ENCODE data around the gene FXR1.
"Not testable (repeated sequence)": the region's sequence is repeated elsewhere in the genome, so short reads cannot be mapped to it uniquely, and the experiment has no call there.

Gene FXR1

GRCh38 chr3:180977498-180977897, 65.0 kb downstream of the FXR1 start:
- Histone ChIP-seq H3K27ac (ENCODE audit: low read depth, low read length) (no peak overlapping the region), H3K4me3 (ENCODE audit: low read depth in 1 of 2, low read length in 2 of 2) (no peak overlapping the region), H3K27me3 (ENCODE audit: control insufficient read depth in 1 of 2, insufficient read depth in 2 of 2, low read length in 2 of 2) (no peaks in the 10 kb centered on the region), H3K36me3 (ENCODE audit: control insufficient read depth in 1 of 2, insufficient read depth in 2 of 2, low read length in 2 of 2) (peaks cover 9 to 25% of the 10 kb centered on the region in 2 donors), H3K9ac (ENCODE audit: low read depth in 1 of 2, low read length in 2 of 2) (no peak overlapping the region), H3K4me1 (ENCODE audit: control insufficient read depth in 1 of 2, insufficient read depth in 2 of 2, low read length in 2 of 2) (no peaks in the 10 kb centered on the region), H3K9me3 (ENCODE audit: control insufficient read depth in 1 of 2, low read length in 2 of 2) (no peaks in the 10 kb centered on the region)

GRCh38 chr3:180979961-180980360, 67.5 kb downstream of the FXR1 start:
- Histone ChIP-seq H3K9ac (ENCODE audit: low read depth in 1 of 2, low read length in 2 of 2) (no peak overlapping the region), H3K36me3 (ENCODE audit: control insufficient read depth in 1 of 2, insufficient read depth in 2 of 2, low read length in 2 of 2) (peaks cover 9 to 32% of the 10 kb centered on the region in 2 donors), H3K27me3 (ENCODE audit: control insufficient read depth in 1 of 2, insufficient read depth in 2 of 2, low read length in 2 of 2) (no peaks in the 10 kb centered on the region), H3K4me3 (ENCODE audit: low read depth in 1 of 2, low read length in 2 of 2) (no peak overlapping the region), H3K27ac (ENCODE audit: low read depth, low read length) (no peak overlapping the region), H3K9me3 (ENCODE audit: control insufficient read depth in 1 of 2, low read length in 2 of 2) (no peaks in the 10 kb centered on the region), H3K4me1 (ENCODE audit: control insufficient read depth in 1 of 2, insufficient read depth in 2 of 2, low read length in 2 of 2) (no peaks in the 10 kb centered on the region)

GRCh38 chr3:180980611-180981010, 68.1 kb downstream of the FXR1 start:
- Histone ChIP-seq H3K9me3 (ENCODE audit: control insufficient read depth in 1 of 2, low read length in 2 of 2) (no peaks in the 10 kb centered on the region), H3K36me3 (ENCODE audit: control insufficient read depth in 1 of 2, insufficient read depth in 2 of 2, low read length in 2 of 2) (peaks cover 9 to 35% of the 10 kb centered on the region in 2 donors), H3K4me3 (ENCODE audit: low read depth in 1 of 2, low read length in 2 of 2) (no peak overlapping the region), H3K4me1 (ENCODE audit: control insufficient read depth in 1 of 2, insufficient read depth in 2 of 2, low read length in 2 of 2) (no peaks in the 10 kb centered on the region), H3K27me3 (ENCODE audit: control insufficient read depth in 1 of 2, insufficient read depth in 2 of 2, low read length in 2 of 2) (no peaks in the 10 kb centered on the region), H3K27ac (ENCODE audit: low read depth, low read length) (no peak overlapping the region), H3K9ac (ENCODE audit: low read depth in 1 of 2, low read length in 2 of 2) (no peak overlapping the region)

DNA sequence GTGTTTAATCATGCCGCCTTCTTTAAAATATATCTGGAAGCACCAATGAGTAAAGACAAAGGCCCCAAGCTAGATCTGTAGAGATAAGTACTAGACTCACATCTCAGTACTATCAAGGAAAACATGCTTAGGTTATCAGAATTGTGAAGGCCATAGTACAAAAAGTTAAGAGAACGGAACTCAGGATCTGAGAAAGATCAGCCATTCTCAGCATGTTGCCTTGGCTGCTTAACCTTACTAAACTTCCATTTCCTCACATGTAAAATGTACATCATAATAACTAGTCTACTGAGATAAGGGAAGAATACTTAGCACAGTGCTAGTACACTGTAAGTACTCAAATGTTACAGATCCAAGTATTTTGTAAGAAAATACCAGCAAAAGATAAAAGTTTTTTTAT, 69.4 kb downstream of the FXR1 start:
- Histone ChIP-seq H3K36me3 (ENCODE audit: control insufficient read depth in 1 of 2, insufficient read depth in 2 of 2, low read length in 2 of 2) (peaks cover 9 to 36% of the 10 kb centered on the region in 2 donors), H3K4me3 (ENCODE audit: low read depth in 1 of 2, low read length in 2 of 2) (no peak overlapping the region), H3K27me3 (ENCODE audit: control insufficient read depth in 1 of 2, insufficient read depth in 2 of 2, low read length in 2 of 2) (no peaks in the 10 kb centered on the region), H3K9ac (ENCODE audit: low read depth in 1 of 2, low read length in 2 of 2) (no peak overlapping the region), H3K9me3 (ENCODE audit: control insufficient read depth in 1 of 2, low read length in 2 of 2) (no peaks in the 10 kb centered on the region), H3K27ac (ENCODE audit: low read depth, low read length) (no peak overlapping the region), H3K4me1 (ENCODE audit: control insufficient read depth in 1 of 2, insufficient read depth in 2 of 2, low read length in 2 of 2) (no peaks in the 10 kb centered on the region)

GRCh38 chr3:180983136-180983535, 70.7 kb downstream of the FXR1 start:
- no peak overlapping the region for H3K27ac ChIP-seq (ENCODE audit: low read depth, low read length)
- no peak overlapping the region for H3K4me3 ChIP-seq (ENCODE audit: low read depth in 1 of 2, low read length in 2 of 2)

DNA sequence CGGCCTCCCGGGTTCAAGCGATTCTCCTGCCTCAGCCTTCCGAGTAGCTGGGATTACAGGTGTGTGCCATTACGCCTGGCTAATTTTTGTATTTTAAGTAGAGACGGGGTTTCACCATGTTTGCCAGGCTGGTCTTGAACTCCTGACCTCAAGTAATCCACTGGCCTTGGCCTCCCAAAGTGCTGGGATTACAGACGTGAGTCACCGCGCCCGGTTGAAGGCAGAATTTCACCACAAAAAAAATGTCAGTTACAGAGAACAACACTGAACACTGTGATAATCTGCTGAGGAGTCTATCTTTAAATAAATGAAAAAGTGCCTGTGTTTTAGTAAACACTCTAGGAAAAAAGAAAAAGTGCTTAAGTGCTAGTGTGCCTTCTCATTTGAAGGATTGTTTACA, 73.9 kb downstream of the FXR1 start:
- H3K36me3 ChIP-seq (ENCODE audit: control insufficient read depth in 1 of 2, insufficient read depth in 2 of 2, low read length in 2 of 2): peaks cover 4 to 26% of the 10 kb centered on the region in 2 donors
- H3K9me3 ChIP-seq (ENCODE audit: control insufficient read depth in 1 of 2, low read length in 2 of 2); H3K27me3 ChIP-seq (ENCODE audit: control insufficient read depth in 1 of 2, insufficient read depth in 2 of 2, low read length in 2 of 2); H3K4me1 ChIP-seq (ENCODE audit: control insufficient read depth in 1 of 2, insufficient read depth in 2 of 2, low read length in 2 of 2); H3K27ac ChIP-seq (ENCODE audit: low read depth, low read length); H3K9ac ChIP-seq (ENCODE audit: low read depth in 1 of 2, low read length in 2 of 2); H3K4me3 ChIP-seq (ENCODE audit: low read depth in 1 of 2, low read length in 2 of 2): not testable (repeated sequence)

More at GRCh38 chr3:180983136-180983535, 70.7 kb downstream of the FXR1 start:
- Histone ChIP-seq H3K9me3 (ENCODE audit: control insufficient read depth in 1 of 2, low read length in 2 of 2) (no peaks in the 10 kb centered on the region), H3K36me3 (ENCODE audit: control insufficient read depth in 1 of 2, insufficient read depth in 2 of 2, low read length in 2 of 2) (peaks cover 9 to 38% of the 10 kb centered on the region in 2 donors), H3K27me3 (ENCODE audit: control insufficient read depth in 1 of 2, insufficient read depth in 2 of 2, low read length in 2 of 2) (no peaks in the 10 kb centered on the region), H3K9ac (ENCODE audit: low read depth in 1 of 2, low read length in 2 of 2) (no peak overlapping the region), H3K4me1 (ENCODE audit: control insufficient read depth in 1 of 2, insufficient read depth in 2 of 2, low read length in 2 of 2) (no peaks in the 10 kb centered on the region)

- Histone ChIP-seq H3K9ac (ENCODE audit: low read depth in 1 of 2, low read length in 2 of 2) (no peak overlapping the region), H3K4me1 (ENCODE audit: control insufficient read depth in 1 of 2, insufficient read depth in 2 of 2, low read length in 2 of 2) (peaks cover 4 to 6% of the 10 kb centered on the region in 2 donors), H3K27me3 (ENCODE audit: control insufficient read depth in 1 of 2, insufficient read depth in 2 of 2, low read length in 2 of 2) (no peaks in the 10 kb centered on the region), H3K4me3 (ENCODE audit: low read depth in 1 of 2, low read length in 2 of 2) (no peak overlapping the region), H3K9me3 (ENCODE audit: control insufficient read depth in 1 of 2, low read length in 2 of 2) (no peaks in the 10 kb centered on the region), H3K27ac (ENCODE audit: low read depth, low read length) (no peak overlapping the region), H3K36me3 (ENCODE audit: control insufficient read depth in 1 of 2, insufficient read depth in 2 of 2, low read length in 2 of 2) (peaks cover 4 to 24% of the 10 kb centered on the region in 2 donors)
Observed at GRCh38 chr3:180987344-180987743, 74.9 kb downstream of the FXR1 start.

DNA sequence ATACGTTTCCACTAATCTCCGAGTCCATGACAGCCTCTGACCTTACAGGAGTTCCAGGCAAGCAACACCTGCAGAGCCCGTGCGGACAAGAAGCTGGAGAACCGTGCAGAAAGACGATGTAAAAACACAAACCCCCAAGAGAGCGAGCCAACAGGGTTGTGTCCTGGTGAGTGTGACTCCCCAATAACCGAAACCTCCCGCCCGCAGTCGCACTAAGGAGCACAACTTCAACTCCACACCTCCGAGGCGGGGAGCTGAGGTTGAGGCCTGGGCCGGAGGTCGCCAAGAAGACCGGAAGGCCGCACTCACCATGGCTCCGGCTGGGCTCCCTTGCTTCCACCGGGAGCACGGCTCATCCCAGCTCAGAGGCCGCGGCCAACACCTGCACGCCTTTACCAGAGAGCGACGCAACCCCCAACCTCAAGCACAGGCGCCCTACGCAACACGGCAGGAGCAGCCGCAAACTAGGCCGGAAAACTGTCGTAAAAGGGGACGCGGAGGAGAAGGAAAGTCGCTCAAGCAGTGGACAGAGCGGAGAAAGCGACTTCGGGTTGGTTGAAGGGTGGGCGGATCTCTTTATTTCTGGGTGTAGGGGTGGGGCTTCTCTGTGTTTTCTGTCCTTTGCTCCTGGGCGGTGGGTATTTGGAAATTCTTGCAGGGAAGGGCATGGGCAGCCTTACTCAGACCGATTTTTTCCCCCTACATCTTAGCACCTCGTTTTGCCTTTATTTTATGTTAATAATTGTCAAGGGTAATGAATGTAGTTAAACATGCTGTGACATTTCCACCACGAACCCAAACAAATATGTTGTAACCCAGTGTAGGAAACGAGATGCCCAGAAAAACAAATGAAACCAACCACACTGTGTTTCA, 77.1 kb downstream of the FXR1 start, which contains the start of gene DNAJC19:
DNAJC19 (minus strand) TSS at position 446 of the 873 bp plus-strand sequence; CDS start at position 312, 134 bp downstream.
- H3K4me3 ChIP-seq (ENCODE audit: low read depth in 1 of 2, low read length in 2 of 2): peak within 1 kb of the TSS; percentile 99
- peaks cover 4 to 15% of the 10 kb centered on the region in 2 donors for H3K36me3 ChIP-seq (ENCODE audit: control insufficient read depth in 1 of 2, insufficient read depth in 2 of 2, low read length in 2 of 2)
- H3K27ac ChIP-seq (ENCODE audit: low read depth, low read length): peak within 1 kb of the TSS; percentile 59
- H3K4me1 ChIP-seq (ENCODE audit: control insufficient read depth in 1 of 2, insufficient read depth in 2 of 2, low read length in 2 of 2): peaks cover 4 to 6% of the 10 kb centered on the region in 2 donors
- H3K9me3 ChIP-seq (ENCODE audit: control insufficient read depth in 1 of 2, low read length in 2 of 2): no peaks in the 10 kb centered on the region
- no peaks in the 10 kb centered on the region for H3K27me3 ChIP-seq (ENCODE audit: control insufficient read depth in 1 of 2, insufficient read depth in 2 of 2, low read length in 2 of 2)
- H3K9ac ChIP-seq (ENCODE audit: low read depth in 1 of 2, low read length in 2 of 2): peak within 1 kb of the TSS; percentile 89 to 90

GRCh38 chr3:180990505-180990904, 78.0 kb downstream of the FXR1 start:
- Histone ChIP-seq H3K9ac (ENCODE audit: low read depth in 1 of 2, low read length in 2 of 2) (peak overlapping the region; percentile 56 to 89), H3K4me1 (ENCODE audit: control insufficient read depth in 1 of 2, insufficient read depth in 2 of 2, low read length in 2 of 2) (peaks cover 4 to 6% of the 10 kb centered on the region in 2 donors), H3K27me3 (ENCODE audit: control insufficient read depth in 1 of 2, insufficient read depth in 2 of 2, low read length in 2 of 2) (no peaks in the 10 kb centered on the region), H3K9me3 (ENCODE audit: control insufficient read depth in 1 of 2, low read length in 2 of 2) (no peaks in the 10 kb centered on the region), H3K4me3 (ENCODE audit: low read depth in 1 of 2, low read length in 2 of 2) (peak overlapping the region; percentile 99), H3K36me3 (ENCODE audit: control insufficient read depth in 1 of 2, insufficient read depth in 2 of 2, low read length in 2 of 2) (peaks cover 4 to 11% of the 10 kb centered on the region in 2 donors), H3K27ac (ENCODE audit: low read depth, low read length) (no peak overlapping the region)

GRCh38 chr3:180996415-180996932, 84.0 kb downstream of the FXR1 start:
- no peak overlapping the region for H3K4me3 ChIP-seq (ENCODE audit: low read depth in 1 of 2, low read length in 2 of 2)
- no peak overlapping the region for H3K27ac ChIP-seq (ENCODE audit: low read depth, low read length)
- no peaks in the 10 kb centered on the region for H3K27me3 ChIP-seq (ENCODE audit: control insufficient read depth in 1 of 2, insufficient read depth in 2 of 2, low read length in 2 of 2)
- no peaks in the 10 kb centered on the region for H3K9me3 ChIP-seq (ENCODE audit: control insufficient read depth in 1 of 2, low read length in 2 of 2)
- H3K36me3 ChIP-seq (ENCODE audit: control insufficient read depth in 1 of 2, insufficient read depth in 2 of 2, low read length in 2 of 2): no peaks in the 10 kb centered on the region
- no peaks in the 10 kb centered on the region for H3K4me1 ChIP-seq (ENCODE audit: control insufficient read depth in 1 of 2, insufficient read depth in 2 of 2, low read length in 2 of 2)
- H3K9ac ChIP-seq (ENCODE audit: low read depth in 1 of 2, low read length in 2 of 2): no peak overlapping the region
